Breast epithelium (tissue), 3 donors: ENCODE data around the gene BTN2A1.

Experiments used
- CTCF ChIP-seq, 3 donors: fragments of 450-650 bp; IDR thresholded peaks; one replicate each; pipeline ENCODE4 v1.5.1; 2016 to 2017; ENCODE audit warnings: antibody characterized with exemption in 3 of 3, mild to moderate bottlenecking in 3 of 3, moderate library complexity in 3 of 3
- POLR2A ChIP-seq: fragments of 450-650 bp; IDR thresholded peaks from one replicate; pipeline ENCODE4 v1.6.1; 2016; ENCODE audit warnings: antibody characterized with exemption, mild to moderate bottlenecking, moderate library complexity
- POLR2AphosphoS5 ChIP-seq, 3 donors: sonication (generic); formaldehyde crosslinking; IDR thresholded peaks; one replicate each; pipeline ENCODE4 v1.6.1; 2017; ENCODE audit warnings: antibody characterized with exemption in 3 of 3

- TF ChIP-seq CTCF (IDR thresholded peaks at IDR 0.05) (no peak), POLR2AphosphoS5 (IDR thresholded peaks at IDR 0.05) (no peak), POLR2A (no peak)
Observed at GRCh38 chr6:26452631-26453235, 5.0 kb upstream of the BTN2A1 start.
